Measurements from ENCODE around the gene MBD5.

MBD5 gene

GRCh38 chr2:148490840-148491439, 470.0 kb downstream of the MBD5 start:
- Histone ChIP-seq H3K79me2 (ENCODE audit: low read length) (no peaks in the 10 kb centered on the region), H3K9me3 (ENCODE audit: insufficient read depth, low read length) (no peaks in the 10 kb centered on the region), H3K27me3 (ENCODE audit: low read depth, low read length) (no peaks in the 10 kb centered on the region), H3K4me1 (ENCODE audit: low read length) (peaks cover 23% of the 10 kb centered on the region), H2AFZ (ENCODE audit: low read depth, low read length) (no peak overlapping the region), H3K36me3 (replicated peaks; ENCODE audit: low read depth, low read length) (no peaks in the 10 kb centered on the region), H4K20me1 (ENCODE audit: insufficient read depth, low read length) (no peaks in the 10 kb centered on the region), H3K4me2 (ENCODE audit: low read length) (no peak overlapping the region), H3K9ac (ENCODE audit: low read length) (no peak overlapping the region), H3K4me3 (ENCODE audit: low read length) (no peak overlapping the region), H3K27ac (ENCODE audit: low read length) (no peak overlapping the region)
- TF ChIP-seq EZH2phosphoT487 (IDR thresholded peaks at IDR 0.05; ENCODE audit: low read depth) (no peak), CTCF (IDR thresholded peaks at IDR 0.05; ENCODE audit: low read depth, low read length) (no peak)

- no peak for TF ChIP-seq CTCF (IDR thresholded peaks at IDR 0.05; ENCODE audit: low read depth, low read length)
- TF ChIP-seq EZH2phosphoT487 (IDR thresholded peaks at IDR 0.05; ENCODE audit: low read depth) = no peak
- Histone ChIP-seq H3K27me3 (ENCODE audit: low read depth, low read length) (no peaks in the 10 kb centered on the region), H4K20me1 (ENCODE audit: insufficient read depth, low read length) (no peaks in the 10 kb centered on the region), H3K4me2 (ENCODE audit: low read length) (peak overlapping the region; percentile 76), H3K27ac (ENCODE audit: low read length) (peak overlapping the region; percentile 41; the same call in 1 of the 2 replicates), H3K9ac (ENCODE audit: low read length) (peak overlapping the region; percentile 43), H3K4me3 (ENCODE audit: low read length) (peak overlapping the region; percentile 73), H3K36me3 (replicated peaks; ENCODE audit: low read depth, low read length) (no peaks in the 10 kb centered on the region), H3K79me2 (ENCODE audit: low read length) (no peaks in the 10 kb centered on the region), H2AFZ (ENCODE audit: low read depth, low read length) (0 out of 2 replicates have a peak overlapping the region, but pooled peaks have one; percentile 34), H3K9me3 (ENCODE audit: insufficient read depth, low read length) (no peaks in the 10 kb centered on the region), H3K4me1 (ENCODE audit: low read length) (peaks cover 29% of the 10 kb centered on the region)
Observed at GRCh38 chr2:148493822-148494563, 473.1 kb downstream of the MBD5 start.

- no peaks in the 10 kb centered on the region for H3K9me3 ChIP-seq (ENCODE audit: insufficient read depth, low read length)
- no peak overlapping the region for H3K9ac ChIP-seq (ENCODE audit: low read length)
- H3K4me2 ChIP-seq (ENCODE audit: low read length) = peak overlapping the region; percentile 76; the same call in 1 of the 2 replicates
- no peak overlapping the region for H3K4me3 ChIP-seq (ENCODE audit: low read length)
- H3K27me3 ChIP-seq (ENCODE audit: low read depth, low read length) = no peaks in the 10 kb centered on the region
- H2AFZ ChIP-seq (ENCODE audit: low read depth, low read length) = no peak overlapping the region
- H3K27ac ChIP-seq (ENCODE audit: low read length) = no peak overlapping the region
- H3K36me3 ChIP-seq (replicated peaks; ENCODE audit: low read depth, low read length) = no peaks in the 10 kb centered on the region
- TF ChIP-seq CTCF (IDR thresholded peaks at IDR 0.05; ENCODE audit: low read depth, low read length) = no peak
- TF ChIP-seq EZH2phosphoT487 (IDR thresholded peaks at IDR 0.05; ENCODE audit: low read depth) = no peak
- peaks cover 38% of the 10 kb centered on the region for H3K4me1 ChIP-seq (ENCODE audit: low read length)
- no peaks in the 10 kb centered on the region for H3K79me2 ChIP-seq (ENCODE audit: low read length)
- H4K20me1 ChIP-seq (ENCODE audit: insufficient read depth, low read length) = no peaks in the 10 kb centered on the region
Observed at GRCh38 chr2:148495586-148495985, 474.7 kb downstream of the MBD5 start.

GRCh38 chr2:148501545-148501944, 480.7 kb downstream of the MBD5 start:
- H2AFZ ChIP-seq (ENCODE audit: low read depth, low read length) = no peak overlapping the region
- no peaks in the 10 kb centered on the region for H3K27me3 ChIP-seq (ENCODE audit: low read depth, low read length)
- no peak for TF ChIP-seq EZH2phosphoT487 (IDR thresholded peaks at IDR 0.05; ENCODE audit: low read depth)
- TF ChIP-seq CTCF (IDR thresholded peaks at IDR 0.05; ENCODE audit: low read depth, low read length) = no peak
- H3K4me3 ChIP-seq (ENCODE audit: low read length) = no peak overlapping the region
- H3K36me3 ChIP-seq (replicated peaks; ENCODE audit: low read depth, low read length) = no peaks in the 10 kb centered on the region
- H3K9ac ChIP-seq (ENCODE audit: low read length) = no peak overlapping the region
- peaks cover 44% of the 10 kb centered on the region for H3K4me1 ChIP-seq (ENCODE audit: low read length)
- H3K79me2 ChIP-seq (ENCODE audit: low read length) = no peaks in the 10 kb centered on the region
- H3K27ac ChIP-seq (ENCODE audit: low read length) = no peak overlapping the region
- no peaks in the 10 kb centered on the region for H4K20me1 ChIP-seq (ENCODE audit: insufficient read depth, low read length)
- no peaks in the 10 kb centered on the region for H3K9me3 ChIP-seq (ENCODE audit: insufficient read depth, low read length)
- H3K4me2 ChIP-seq (ENCODE audit: low read length) = no peak overlapping the region

Data from OCI-LY3 (cell line).